Activated CD4-positive, alpha-beta T cell treated with anti-CD3 and anti-CD28 coated beads for 36 hours (primary cell): ENCODE data around the gene NIPBL. TPM values are rescaled to one million over a fixed set of nuclear protein-coding genes. Genes with fewer than 3 reads are reported as not detected.
A peak's percentile ranks its signal among the peaks of the same experiment; 100 is the strongest.
"Not testable (repeated sequence)": the region's sequence is repeated elsewhere in the genome, so short reads cannot be mapped to it uniquely, and the experiment has no call there.

Source experiments
- ATAC-seq: fragments of 200-7000 bp; cut with Tn5 transposase; one replicate; pipeline ENCODE4 v1.10.0; 2021; ENCODE audit warnings: mild to moderate bottlenecking, moderate library complexity
- CTCF ChIA-PET: fragments of 350-600 bp; sonication (Branson Sonifier 250); formaldehyde crosslinking; loops from one replicate; lab custom pipeline; 2021; ENCODE audit warnings: antibody characterized with exemption; lab: Charles Lee
- POLR2A ChIA-PET: fragments of 350-600 bp; sonication (Branson Sonifier 250); formaldehyde crosslinking; loops from one replicate; lab custom pipeline; 2021; ENCODE audit warnings: antibody characterized with exemption, inconsistent platforms; lab: Charles Lee
- DNase-seq: peaks from one replicate; pipeline ENCODE4 v3.0.0-alpha.2; 2020
- H3K27ac Mint-ChIP-seq: one replicate; pipeline ENCODE4 v1.8.0; 2021; ENCODE audit warnings: mixed read lengths
- H3K27me3 Mint-ChIP-seq: one replicate; pipeline ENCODE4 v1.8.0; 2021; ENCODE audit warnings: mixed read lengths
- H3K36me3 Mint-ChIP-seq: one replicate; pipeline ENCODE4 v1.8.0; 2021; ENCODE audit warnings: low read depth, mixed read lengths
- H3K4me1 Mint-ChIP-seq: one replicate; pipeline ENCODE4 v1.8.0; 2021; ENCODE audit warnings: mixed read lengths
- H3K4me3 Mint-ChIP-seq: one replicate; pipeline ENCODE4 v1.8.0; 2021; ENCODE audit warnings: mild to moderate bottlenecking, moderate library complexity, mixed read lengths
- H3K9me3 Mint-ChIP-seq: one replicate; pipeline ENCODE4 v1.8.0; 2021; ENCODE audit warnings: low read depth, mixed read lengths
- intact Hi-C, 2 experiments: fragments of 100-400 bp; cut with DNase I in 1 of 2; cut with micrococcal nuclease in 1 of 2; formaldehyde crosslinking; loops; one replicate each; pipeline versions ENCODE4 v1.14.2 to v1.15.1; 2022 to 2024; cut with DNase I, micrococcal nuclease
- total RNA-seq, 2 experiments: library from RNA; stranded (reverse); gene quantifications; one replicate each; pipeline ENCODE4 v1.2.3, GENCODE V29; 2021

Gene NIPBL
- total RNA-seq, 2 experiments from 2014 or later, result 42.7 to 50.9 TPM

- ATAC-seq (no peak), DNase-seq (no peak)
- POLR2A ChIA-PET, result no interaction called here
- peaks cover 67% of the 10 kb centered on the region for H3K4me1 Mint-ChIP-seq
- peaks cover 21% of the 10 kb centered on the region for H3K36me3 Mint-ChIP-seq
- no peaks in the 10 kb centered on the region for H3K27me3 Mint-ChIP-seq
- CTCF ChIA-PET, result no interaction called here
- H3K27ac Mint-ChIP-seq, result peak overlapping the region; percentile 58
- intact Hi-C loops, result loop anchor here in 1 of 2 experiments (2.0 kb wide), 1 partner anchor 46 kb away; no protein-coding TSS in a partner anchor
- H3K9me3 Mint-ChIP-seq, result no peaks in the 10 kb centered on the region
- H3K4me3 Mint-ChIP-seq, result no peak overlapping the region
Measured at GRCh38 chr5:36888303-36888702, 11.7 kb downstream of the NIPBL start.

DNA sequence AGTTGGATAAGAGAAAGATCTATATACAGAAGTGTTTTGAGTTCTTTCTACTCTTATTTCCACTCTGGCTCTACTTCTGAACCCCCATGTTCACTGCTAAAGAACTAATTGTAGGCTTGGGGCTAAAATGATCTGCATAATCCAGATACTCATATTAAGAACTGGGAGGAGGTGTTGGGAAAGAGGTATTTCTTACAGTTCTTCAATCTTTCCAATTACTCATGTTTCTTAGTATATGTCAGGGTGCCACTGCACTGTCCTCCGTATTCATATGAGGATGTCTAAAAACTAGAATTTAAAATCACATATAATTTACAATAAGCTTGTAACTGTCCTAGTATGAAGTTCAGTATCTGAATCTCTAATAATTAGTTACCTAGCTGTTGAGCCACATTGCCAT is 12.7 kb downstream of the NIPBL start:
- POLR2A ChIA-PET, result interaction anchor here (0.6 kb wide), 1 partner anchor 11 kb away, joined by 3 read pairs; no protein-coding TSS in a partner anchor
- intact Hi-C loops, result loop anchor here (1.0 to 2.0 kb wide), 4 partner anchors 12 to 222 kb away; partner anchors contain the start of gene NIPBL (in 1 of the 2)
- CTCF ChIA-PET, result interaction anchor here (0.8 kb wide), 1 partner anchor 169 kb away, joined by 3 read pairs; no protein-coding TSS in a partner anchor
- DNase-seq (no peak), ATAC-seq (peak; percentile 97)
- Mint-ChIP-seq H3K36me3 (peaks cover 23% of the 10 kb centered on the region), H3K4me3 (no peak overlapping the region), H3K27ac (peak overlapping the region; percentile 67), H3K9me3 (no peaks in the 10 kb centered on the region), H3K27me3 (no peaks in the 10 kb centered on the region), H3K4me1 (peaks cover 67% of the 10 kb centered on the region)

DNA sequence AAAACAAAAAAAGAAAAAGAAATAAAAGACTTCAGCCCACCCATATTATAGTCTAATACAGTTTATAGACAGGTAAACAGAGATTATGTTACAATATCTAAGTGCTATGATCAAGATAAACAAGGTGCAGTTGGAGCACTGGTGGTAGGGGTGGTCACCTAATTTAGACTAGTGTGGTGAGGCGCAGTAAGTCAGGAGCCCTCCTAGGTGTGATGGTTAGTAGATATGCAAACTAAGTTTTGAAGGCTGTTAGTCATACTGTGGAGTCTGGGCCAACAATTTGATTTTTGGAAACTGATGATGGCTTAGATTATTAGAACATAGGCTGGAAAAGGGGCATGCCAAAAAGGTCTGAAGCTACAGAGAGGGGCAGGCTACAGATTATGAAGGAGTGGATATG is 14.7 kb downstream of the NIPBL start:
- POLR2A ChIA-PET, result no interaction called here
- Mint-ChIP-seq H3K4me1 (peaks cover 71% of the 10 kb centered on the region), H3K9me3 (no peaks in the 10 kb centered on the region), H3K27me3 (no peaks in the 10 kb centered on the region), H3K27ac (no peak overlapping the region), H3K36me3 (peaks cover 14% of the 10 kb centered on the region), H3K4me3 (no peak overlapping the region)
- CTCF ChIA-PET, result interaction anchor here (0.8 kb wide), 1 partner anchor 43 kb away, joined by 3 read pairs; no protein-coding TSS in a partner anchor
- intact Hi-C loops, result no loop called here
- ATAC-seq, result no peak
- DNase-seq, result no peak

- Mint-ChIP-seq H3K4me1 (peaks cover 67% of the 10 kb centered on the region), H3K36me3 (peaks cover 16% of the 10 kb centered on the region)
- H3K4me3 Mint-ChIP-seq, POLR2A ChIA-PET, ATAC-seq, CTCF ChIA-PET, H3K27me3 Mint-ChIP-seq, H3K27ac Mint-ChIP-seq, intact Hi-C loops, H3K9me3 Mint-ChIP-seq, DNase-seq: not testable (repeated sequence)
Measured at GRCh38 chr5:36892085-36892830, 15.7 kb downstream of the NIPBL start.

DNA sequence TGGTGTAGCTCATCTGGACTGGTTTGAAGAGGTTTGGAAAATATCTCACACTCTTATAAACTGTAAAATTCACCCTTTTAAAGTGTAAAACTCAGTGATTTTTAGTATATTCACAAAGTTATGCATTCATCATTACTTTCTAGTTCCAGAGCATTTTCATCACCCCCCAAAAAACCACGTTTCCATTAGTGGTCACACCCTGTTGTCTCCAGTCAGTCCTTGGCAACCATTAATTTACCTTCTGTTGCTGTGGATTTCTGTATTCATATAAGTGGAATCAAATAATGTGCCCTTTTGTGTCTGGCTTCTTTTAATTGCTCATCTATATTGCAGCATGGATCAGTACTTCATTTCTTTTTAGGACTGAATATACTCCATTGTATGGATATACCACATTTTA is 18.4 kb downstream of the NIPBL start:
- peaks cover 62% of the 10 kb centered on the region for H3K4me1 Mint-ChIP-seq
- intact Hi-C loops, result no loop called here

DNA sequence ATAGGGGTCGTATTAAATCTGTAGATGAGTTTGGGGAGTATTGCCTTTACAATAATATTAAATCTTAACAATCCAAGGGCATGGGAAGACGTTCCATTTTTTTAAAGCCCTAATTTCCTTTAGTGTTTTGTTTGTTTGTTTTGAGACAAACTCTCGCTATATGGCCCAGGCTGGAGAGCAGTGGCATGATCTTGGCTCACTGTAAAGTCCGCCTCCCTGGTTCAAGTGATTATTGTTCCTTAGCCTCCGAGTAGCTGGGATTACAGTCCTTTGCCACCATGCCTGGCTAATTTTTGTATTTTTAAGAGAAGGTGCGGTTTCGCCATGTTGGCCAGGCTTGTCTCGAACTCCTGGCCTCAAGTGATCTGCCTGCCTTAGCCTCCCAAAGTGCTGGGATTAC is 19.9 kb downstream of the NIPBL start:
- ATAC-seq (no peak), DNase-seq (no peak)
- Mint-ChIP-seq H3K4me3 (no peak overlapping the region), H3K4me1 (peaks cover 60% of the 10 kb centered on the region), H3K27me3 (no peaks in the 10 kb centered on the region), H3K36me3 (peaks cover 18% of the 10 kb centered on the region), H3K9me3 (peaks cover 5% of the 10 kb centered on the region), H3K27ac (no peak overlapping the region)
- intact Hi-C loops, result no loop called here
- ChIA-PET POLR2A (no interaction called here), CTCF (interaction anchor here (0.6 kb wide), 1 partner anchor 49 kb away, joined by 3 read pairs; no protein-coding TSS in a partner anchor)

More for the DNA sequence above, 18.4 kb downstream of the NIPBL start:
- Mint-ChIP-seq H3K27ac (no peak overlapping the region), H3K4me3 (no peak overlapping the region), H3K36me3 (peaks cover 18% of the 10 kb centered on the region), H3K9me3 (no peaks in the 10 kb centered on the region), H3K27me3 (no peaks in the 10 kb centered on the region)
- POLR2A ChIA-PET, result interaction anchor here (0.6 kb wide), 1 partner anchor 351 kb away, joined by 3 read pairs; no protein-coding TSS in a partner anchor
- ATAC-seq (peak; percentile 33), DNase-seq (no peak)
- CTCF ChIA-PET, result interaction anchor here (0.7 to 1.8 kb wide), 6 partner anchors 11 to 29 kb away, joined by 3 to 6 read pairs (median 4); no protein-coding TSS in a partner anchor

DNA sequence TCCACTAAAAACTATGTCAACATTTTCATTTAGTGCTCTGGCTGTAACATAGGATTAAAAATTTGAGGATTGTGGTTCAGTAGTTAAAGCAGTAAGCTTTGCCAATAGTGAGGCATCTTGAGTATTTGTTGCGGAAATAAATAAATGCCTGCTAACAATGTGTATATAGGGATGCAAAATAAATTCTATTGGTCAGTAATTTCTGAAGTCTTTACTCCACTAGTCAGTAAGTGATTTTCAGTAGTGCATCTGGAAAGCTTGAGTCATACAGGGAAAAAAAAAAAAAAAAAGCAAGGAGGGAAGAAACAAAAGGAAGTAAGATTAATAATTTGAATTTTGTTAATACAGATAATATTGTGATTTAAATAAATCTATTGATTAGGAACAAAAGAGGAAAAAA is 21.0 kb downstream of the NIPBL start:
- POLR2A ChIA-PET, result no interaction called here
- peaks cover 13% of the 10 kb centered on the region for H3K9me3 Mint-ChIP-seq
- H3K4me3 Mint-ChIP-seq, result no peak overlapping the region
- no peaks in the 10 kb centered on the region for H3K27me3 Mint-ChIP-seq
- intact Hi-C loops, result no loop called here
- no peak for DNase-seq
- no peak overlapping the region for H3K27ac Mint-ChIP-seq
- CTCF ChIA-PET, result interaction anchor here (0.6 to 1.5 kb wide), 2 partner anchors 16 to 34 kb away, joined by 3 to 4 read pairs; no protein-coding TSS in a partner anchor
- H3K36me3 Mint-ChIP-seq, result peaks cover 17% of the 10 kb centered on the region
- no peak for ATAC-seq
- peaks cover 69% of the 10 kb centered on the region for H3K4me1 Mint-ChIP-seq

DNA sequence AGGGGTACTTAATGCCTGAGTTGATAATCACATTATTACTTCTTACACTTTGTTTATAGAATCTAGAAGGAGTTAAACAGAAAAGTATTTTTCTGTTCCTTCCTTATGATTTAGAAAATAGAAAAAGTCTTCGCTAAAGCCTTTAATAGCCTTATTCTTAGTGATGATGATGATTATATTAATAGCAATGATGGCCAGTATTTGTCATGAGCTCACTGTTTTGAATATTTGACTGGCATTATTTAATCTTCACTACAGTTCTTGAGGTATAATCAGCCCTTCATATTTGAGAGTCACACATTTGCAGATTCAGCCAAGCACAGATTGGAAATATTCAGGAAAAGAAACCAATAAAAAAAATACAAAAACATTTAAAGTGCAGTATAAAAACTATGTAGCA is 23.3 kb downstream of the NIPBL start:
- Mint-ChIP-seq H3K27me3 (no peaks in the 10 kb centered on the region), H3K27ac (no peak overlapping the region), H3K4me1 (peaks cover 74% of the 10 kb centered on the region), H3K9me3 (peaks cover 15% of the 10 kb centered on the region), H3K36me3 (peaks cover 19% of the 10 kb centered on the region), H3K4me3 (no peak overlapping the region)
- no peak for DNase-seq
- CTCF ChIA-PET, result interaction anchor here (0.6 kb wide), 1 partner anchor 144 kb away, joined by 3 read pairs; no protein-coding TSS in a partner anchor
- POLR2A ChIA-PET, result no interaction called here
- no peak for ATAC-seq
- intact Hi-C loops, result no loop called here

- ATAC-seq (no peak), DNase-seq (no peak)
- H3K4me1 Mint-ChIP-seq, result peaks cover 74% of the 10 kb centered on the region
- H3K36me3 Mint-ChIP-seq, result peaks cover 21% of the 10 kb centered on the region
- intact Hi-C loops, result no loop called here
- no peak overlapping the region for H3K4me3 Mint-ChIP-seq
- H3K27me3 Mint-ChIP-seq, result no peaks in the 10 kb centered on the region
- peaks cover 18% of the 10 kb centered on the region for H3K9me3 Mint-ChIP-seq
- CTCF ChIA-PET, result interaction anchor here (0.6 kb wide), 1 partner anchor 144 kb away, joined by 3 read pairs; no protein-coding TSS in a partner anchor
- POLR2A ChIA-PET, result no interaction called here
- no peak overlapping the region for H3K27ac Mint-ChIP-seq
Measured at GRCh38 chr5:36900283-36900682, 23.7 kb downstream of the NIPBL start.

DNA sequence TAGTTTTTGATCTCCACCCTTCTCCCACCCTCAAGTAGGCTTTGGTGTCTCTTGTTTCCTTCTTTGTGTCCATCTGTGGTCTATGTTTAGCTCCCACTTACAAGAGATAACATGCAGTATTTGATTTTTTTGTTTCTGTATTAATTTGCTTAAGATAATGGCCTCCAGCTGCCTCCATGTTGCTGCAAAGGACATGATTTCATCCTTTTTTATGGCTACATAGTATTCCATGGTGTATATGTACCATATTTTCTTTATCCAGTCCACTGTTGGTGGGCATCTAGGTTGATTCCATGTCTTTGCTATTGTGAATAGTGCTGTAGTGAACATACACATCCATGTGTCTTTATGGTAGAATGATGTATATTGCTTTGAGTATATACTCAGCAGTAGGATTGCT is 24.5 kb downstream of the NIPBL start:
- not testable (repeated sequence) for H3K4me3 Mint-ChIP-seq
- peaks cover 68% of the 10 kb centered on the region for H3K4me1 Mint-ChIP-seq

DNA sequence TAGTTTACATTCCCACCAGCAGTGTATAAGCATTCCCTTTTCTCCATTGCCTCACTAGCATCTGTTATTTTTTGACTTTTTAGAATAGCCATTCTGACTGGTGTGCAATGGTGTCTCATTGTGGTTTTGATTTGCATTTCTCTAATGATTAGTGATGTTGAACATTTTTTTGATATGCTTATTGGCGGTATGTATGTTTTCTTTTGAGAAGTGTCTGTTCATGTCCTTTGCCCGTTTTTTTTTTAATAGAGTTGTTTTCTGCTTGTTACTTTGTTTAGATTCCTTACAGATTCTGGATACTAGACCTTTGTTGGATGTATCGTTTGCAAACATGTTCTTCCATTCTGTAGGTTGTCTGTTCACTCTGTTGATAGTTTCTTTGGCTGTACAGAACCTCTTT is 25.3 kb downstream of the NIPBL start:
- DNase-seq, result no peak

More for the DNA sequence above, 24.5 kb downstream of the NIPBL start:
- DNase-seq, H3K27ac Mint-ChIP-seq, POLR2A ChIA-PET, ATAC-seq, H3K27me3 Mint-ChIP-seq, intact Hi-C loops, CTCF ChIA-PET: not testable (repeated sequence)
- peaks cover 18% of the 10 kb centered on the region for H3K9me3 Mint-ChIP-seq
- peaks cover 21% of the 10 kb centered on the region for H3K36me3 Mint-ChIP-seq

More for the DNA sequence above, 25.3 kb downstream of the NIPBL start:
- Mint-ChIP-seq H3K4me3 (no peak overlapping the region), H3K9me3 (peaks cover 18% of the 10 kb centered on the region), H3K4me1 (peaks cover 69% of the 10 kb centered on the region), H3K36me3 (peaks cover 21% of the 10 kb centered on the region), H3K27ac (no peak overlapping the region), H3K27me3 (no peaks in the 10 kb centered on the region)
- POLR2A ChIA-PET, result no interaction called here
- ATAC-seq, result no peak
- intact Hi-C loops, result no loop called here
- CTCF ChIA-PET, result no interaction called here
